K562 (cell line): ENCODE data around the gene AJUBA. TPM values are rescaled to one million over a fixed set of nuclear protein-coding genes. Genes with fewer than 3 reads are reported as not detected.

ENCODE experiments used
- AFF1 ChIP-seq, 2 experiments: fragments of 450-650 bp; IDR thresholded peaks; 2 replicates each; pipeline ENCODE4 v1.6.1; 2018; ENCODE audit warnings: mild to moderate bottlenecking in 2 of 2, low read depth in 1 of 2; ENCODE audit not compliant: partially characterized antibody in 2 of 2
- EP400 ChIP-seq: fragments of 450-650 bp; IDR thresholded peaks from 2 replicates; pipeline ENCODE4 v1.6.1; 2017; ENCODE audit warnings: antibody characterized with exemption, mild to moderate bottlenecking, moderate library complexity
- KLF6 ChIP-seq: fragments of 250-450 bp; sonication (Bioruptor Pico); IDR thresholded peaks from 2 replicates; pipeline ENCODE4 v1.4.0; 2020; ENCODE audit warnings: mild to moderate bottlenecking, moderate library complexity, borderline replicate concordance
- NCOA6 ChIP-seq: fragments of 450-650 bp; IDR thresholded peaks from 2 replicates; pipeline ENCODE4 v1.6.1; 2017; ENCODE audit warnings: mild to moderate bottlenecking
- SMARCA5 ChIP-seq: fragments of 450-650 bp; IDR thresholded peaks from 2 replicates; pipeline ENCODE4 v1.6.1; 2016
- TAL1 ChIP-seq: fragments of 450-650 bp; IDR thresholded peaks from 2 replicates; pipeline ENCODE4 v1.6.1; 2016; ENCODE audit warnings: mild to moderate bottlenecking
- U2AF1 ChIP-seq: fragments of 200-400 bp; formaldehyde crosslinking; optimal IDR thresholded peaks from 2 replicates; pipeline ENCODE3; 2017; ENCODE audit warnings: mild to moderate bottlenecking, low read depth, low read length, moderate library complexity
- UBTF ChIP-seq, 2 experiments: IDR thresholded peaks; 2 replicates each; pipeline ENCODE4 v1.6.1; 2012; ENCODE audit warnings: improper control_type of control experiment in 2 of 2, low read depth in 2 of 2, low read length in 2 of 2, borderline replicate concordance in 1 of 2
- YBX1 ChIP-seq: fragments of 450-650 bp; IDR thresholded peaks from 2 replicates; pipeline ENCODE4 v1.7.1; 2016; ENCODE audit warnings: mild to moderate bottlenecking
- ZBTB1 ChIP-seq: sonication (generic); formaldehyde crosslinking; IDR thresholded peaks from 2 replicates; pipeline ENCODE4 v1.8.1; 2023; ENCODE audit warnings: missing genetic modification reagents, low read depth, mild to moderate bottlenecking, borderline replicate concordance
- ZKSCAN3 ChIP-seq: fragments of 250-450 bp; sonication (Bioruptor Pico); IDR thresholded peaks from 2 replicates; pipeline ENCODE4 v1.4.0; 2020
- ZNF408 ChIP-seq: fragments of 250-450 bp; sonication (Bioruptor Pico); IDR thresholded peaks from 2 replicates; pipeline ENCODE4 v1.4.0; 2020; ENCODE audit warnings: low read depth, mild to moderate bottlenecking, moderate library complexity
- polyA plus RNA-seq, 8 experiments: library from polyadenylated mRNA; depleted of rRNA in 4 of 8; stranded (reverse) in 5 of 8; unstranded in 3 of 8; fragments of >200 nt; fragmentation: Nextera tagmentation in 2 of 8; fragmentation: Illumina TruSeq in 1 of 8; extraction: Ambion mirVana in 2 of 8; extraction: Trizol in 1 of 8; gene quantifications; 2 replicates each; pipeline versions ENCODE4 v1.2.1 to v1.2.3, GENCODE V29; 2011 to 2014; ENCODE audit warnings: inconsistent platforms in 1 of 8, missing spikeins in 1 of 8
- total RNA-seq, 7 experiments: library from RNA; depleted of rRNA in 6 of 7; stranded (reverse); fragments of >200 nt in 6 of 7; fragmentation: Illumina TruSeq in 2 of 7; extraction: Trizol in 2 of 7; gene quantifications; 2 replicates each; pipeline versions ENCODE4 v1.2.1 to v1.2.3, GENCODE V29; 2011 to 2021; ENCODE audit warnings: low replicate concordance in 1 of 7
- TF ChIP-seq, protein P1 (sequence below): fragments of 250-450 bp; sonication (Bioruptor Pico); IDR thresholded peaks from 2 replicates; pipeline ENCODE4 v1.4.0; 2020; ENCODE audit warnings: mild to moderate bottlenecking, moderate library complexity
- TF ChIP-seq, protein P2 (sequence below): sonication (generic); formaldehyde crosslinking; IDR thresholded peaks from 2 replicates; pipeline ENCODE4 v1.8.0; 2022; ENCODE audit warnings: missing genetic modification reagents, mild to moderate bottlenecking, moderate library complexity, borderline replicate concordance

AJUBA gene
- total and polyA plus RNA-seq, 9 of the 15 experiments (the other 6 are each of a cell fraction or from before 2014, with no cell fraction given) = 0.73 to 4.7 (median 2.8) TPM

GRCh38 chr14:22929104-22929960 lies 53.0 kb downstream of the AJUBA start, which contains the start of gene PRMT5 (continued):
- TF ChIP-seq AFF1 (IDR thresholded peaks at IDR 0.05; ENCODE audit: low read depth in 1 of 2, partially characterized antibody in 2 of 2) = peak; percentile 27 to 58
- no peak for TF ChIP-seq ZBTB1 (CRISPR knock-in tag)
- TF ChIP-seq, protein P1, sequence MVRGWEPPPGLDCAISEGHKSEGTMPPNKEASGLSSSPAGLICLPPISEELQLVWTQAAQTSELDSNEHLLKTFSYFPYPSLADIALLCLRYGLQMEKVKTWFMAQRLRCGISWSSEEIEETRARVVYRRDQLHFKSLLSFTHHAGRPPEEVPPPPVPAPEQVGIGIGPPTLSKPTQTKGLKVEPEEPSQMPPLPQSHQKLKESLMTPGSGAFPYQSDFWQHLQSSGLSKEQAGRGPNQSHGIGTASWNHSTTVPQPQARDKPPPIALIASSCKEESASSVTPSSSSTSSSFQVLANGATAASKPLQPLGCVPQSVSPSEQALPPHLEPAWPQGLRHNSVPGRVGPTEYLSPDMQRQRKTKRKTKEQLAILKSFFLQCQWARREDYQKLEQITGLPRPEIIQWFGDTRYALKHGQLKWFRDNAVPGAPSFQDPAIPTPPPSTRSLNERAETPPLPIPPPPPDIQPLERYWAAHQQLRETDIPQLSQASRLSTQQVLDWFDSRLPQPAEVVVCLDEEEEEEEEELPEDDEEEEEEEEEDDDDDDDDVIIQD (CRISPR knock-in tag) = no peak
- TF ChIP-seq TAL1 = no peak
- TF ChIP-seq YBX1 = no peak
- TF ChIP-seq NCOA6 = no peak
- no peak for TF ChIP-seq ZNF408 (CRISPR knock-in tag)
- TF ChIP-seq UBTF (IDR thresholded peaks at IDR 0.05; ENCODE audit: borderline replicate concordance in 1 of 2, low read depth in 2 of 2, low read length in 2 of 2) = 0 out of 4 replicates have a peak, but pooled peaks of 1 of the 2 experiments have one; percentile 38
- no peak for TF ChIP-seq ZKSCAN3 (CRISPR knock-in tag)
- no peak for TF ChIP-seq SMARCA5
- peak; percentile 99 for TF ChIP-seq EP400
- no peak for TF ChIP-seq KLF6 (CRISPR knock-in tag)
- no peak for TF ChIP-seq U2AF1
- TF ChIP-seq, protein P2, sequence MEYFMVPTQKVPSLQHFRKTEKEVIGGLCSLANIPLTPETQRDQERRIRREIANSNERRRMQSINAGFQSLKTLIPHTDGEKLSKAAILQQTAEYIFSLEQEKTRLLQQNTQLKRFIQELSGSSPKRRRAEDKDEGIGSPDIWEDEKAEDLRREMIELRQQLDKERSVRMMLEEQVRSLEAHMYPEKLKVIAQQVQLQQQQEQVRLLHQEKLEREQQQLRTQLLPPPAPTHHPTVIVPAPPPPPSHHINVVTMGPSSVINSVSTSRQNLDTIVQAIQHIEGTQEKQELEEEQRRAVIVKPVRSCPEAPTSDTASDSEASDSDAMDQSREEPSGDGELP (CRISPR knock-in tag) = peak; percentile 74; the same call in 1 of the 2 replicates
